SJSA1 (cell line): Measurements from ENCODE around the gene EXOC4. TPM values are rescaled to one million over a fixed set of nuclear protein-coding genes. Genes with fewer than 3 reads are reported as not detected.

ENCODE experiments used
- DNase-seq, 2 experiments: peaks; one replicate each; pipeline ENCODE4 v3.0.0-alpha.2; 2015 to 2020; ENCODE audit warnings: low spot score in 2 of 2, low read depth in 1 of 2
- H3K27ac ChIP-seq: fragments of 250-450 bp; sonication (Bioruptor Pico); 2 replicates; pipeline ENCODE4 v1.5.1; 2020; ENCODE audit warnings: mild to moderate bottlenecking, moderate library complexity
- H3K27me3 ChIP-seq: fragments of 250-450 bp; sonication (Bioruptor Pico); replicated peaks from 2 replicates; pipeline ENCODE4 v1.5.1; 2020; ENCODE audit warnings: mild to moderate bottlenecking, moderate library complexity
- H3K36me3 ChIP-seq: fragments of 250-450 bp; sonication (Bioruptor Pico); 2 replicates; pipeline ENCODE4 v1.5.1; 2020; ENCODE audit warnings: mild to moderate bottlenecking
- H3K4me1 ChIP-seq: fragments of 250-450 bp; sonication (Bioruptor Pico); replicated peaks from 2 replicates; pipeline ENCODE4 v1.6.1; 2021; ENCODE audit warnings: mild to moderate bottlenecking
- H3K4me3 ChIP-seq: fragments of 250-450 bp; sonication (Bioruptor Pico); 2 replicates; pipeline ENCODE4 v1.5.1; 2020; ENCODE audit warnings: mild to moderate bottlenecking
- H3K9me3 ChIP-seq: fragments of 250-450 bp; sonication (Bioruptor Pico); replicated peaks from 2 replicates; pipeline ENCODE4 v1.5.1; 2020; ENCODE audit warnings: mild to moderate bottlenecking
- total RNA-seq: library from RNA; depleted of rRNA; stranded (reverse); fragments of >200 nt; shearing (Covaris generic); gene quantifications from 2 replicates; pipeline ENCODE4 v1.2.3, GENCODE V29; 2014

Gene EXOC4
- total RNA-seq, 1 experiment from 2014 or later, result 38.5 TPM

DNA sequence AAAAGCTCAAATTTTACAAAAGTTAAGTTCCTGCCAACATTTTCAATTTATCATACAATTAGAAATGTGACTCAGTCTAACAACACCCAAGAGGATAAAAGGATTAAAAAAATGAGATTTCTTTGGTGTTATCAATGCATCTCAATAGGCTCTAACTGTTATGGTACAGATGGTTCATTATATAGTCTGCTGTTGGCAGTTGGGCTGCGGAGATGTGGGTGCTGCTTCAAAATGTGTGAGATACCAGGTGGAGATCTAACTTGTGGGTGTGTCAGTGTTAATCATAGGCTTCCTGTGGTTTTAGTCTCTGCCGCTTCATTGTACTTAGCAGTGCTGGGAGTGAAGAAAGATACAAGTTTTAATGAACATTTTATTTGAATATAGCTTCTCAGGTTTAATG is 231.2 kb downstream of the EXOC4 start:
- Histone ChIP-seq H3K27ac (no peak overlapping the region), H3K9me3 (no peaks in the 10 kb centered on the region)
- no peak for DNase-seq

DNA sequence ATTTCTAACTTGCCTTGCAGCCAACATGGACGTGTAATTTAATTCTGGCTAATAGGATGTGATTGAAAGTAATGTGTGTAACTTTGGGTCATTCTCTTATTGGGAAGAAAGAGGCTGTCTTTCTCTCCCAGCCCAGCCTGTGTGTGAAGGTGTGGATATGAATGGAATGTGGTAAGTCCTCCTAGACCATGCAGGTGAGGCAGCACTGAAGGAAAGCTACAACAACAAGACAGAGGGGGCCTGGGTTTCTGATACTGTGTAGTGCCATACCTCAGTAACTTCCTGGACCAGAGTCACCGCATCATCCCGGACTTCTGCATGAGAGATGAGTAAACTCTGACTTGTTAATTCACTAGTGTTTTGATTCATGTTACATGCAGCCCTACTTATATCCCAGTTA is 237.0 kb downstream of the EXOC4 start:
- no peak overlapping the region for H3K4me3 ChIP-seq
- no peaks in the 10 kb centered on the region for H3K4me1 ChIP-seq
- H3K36me3 ChIP-seq, result no peaks in the 10 kb centered on the region
- H3K27me3 ChIP-seq, result no peaks in the 10 kb centered on the region
- H3K27ac ChIP-seq, result no peak overlapping the region
- DNase-seq, result no peak
- no peaks in the 10 kb centered on the region for H3K9me3 ChIP-seq

More for the DNA sequence above, 231.2 kb downstream of the EXOC4 start:
- Histone ChIP-seq H3K4me1 (0 out of 2 replicates have a peak, but pooled peaks cover 5% of the 10 kb centered on the region), H3K4me3 (no peak overlapping the region), H3K36me3 (no peaks in the 10 kb centered on the region), H3K27me3 (no peaks in the 10 kb centered on the region)

DNA sequence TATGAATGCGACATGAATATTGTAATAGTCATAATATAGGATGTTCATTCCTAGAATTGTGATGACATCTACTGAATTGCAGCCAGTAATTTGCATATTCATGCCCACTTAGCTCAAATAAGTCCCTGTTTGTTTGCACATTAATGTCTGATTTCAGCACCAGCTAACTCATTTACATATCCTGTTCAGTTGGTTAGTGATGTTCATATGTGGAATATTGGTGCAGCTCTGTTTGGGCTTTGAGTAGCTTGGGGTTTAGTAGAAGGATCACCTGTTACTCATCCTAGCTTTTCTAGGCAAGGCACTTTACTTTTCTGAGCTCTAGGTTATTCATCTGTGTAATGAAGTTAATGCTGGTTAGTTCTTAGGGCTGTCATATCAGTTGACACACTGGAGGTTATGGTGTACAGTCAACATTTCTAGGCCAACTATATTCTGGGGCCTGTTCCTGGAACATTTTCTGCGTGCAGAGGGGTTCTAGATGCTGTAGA is 238.4 kb downstream of the EXOC4 start:
- H3K9me3 ChIP-seq, result no peaks in the 10 kb centered on the region
- H3K27me3 ChIP-seq, result no peaks in the 10 kb centered on the region
- H3K4me1 ChIP-seq, result no peaks in the 10 kb centered on the region
- H3K4me3 ChIP-seq, result no peak overlapping the region
- H3K27ac ChIP-seq, result no peak overlapping the region
- H3K36me3 ChIP-seq, result no peaks in the 10 kb centered on the region
- no peak for DNase-seq

DNA sequence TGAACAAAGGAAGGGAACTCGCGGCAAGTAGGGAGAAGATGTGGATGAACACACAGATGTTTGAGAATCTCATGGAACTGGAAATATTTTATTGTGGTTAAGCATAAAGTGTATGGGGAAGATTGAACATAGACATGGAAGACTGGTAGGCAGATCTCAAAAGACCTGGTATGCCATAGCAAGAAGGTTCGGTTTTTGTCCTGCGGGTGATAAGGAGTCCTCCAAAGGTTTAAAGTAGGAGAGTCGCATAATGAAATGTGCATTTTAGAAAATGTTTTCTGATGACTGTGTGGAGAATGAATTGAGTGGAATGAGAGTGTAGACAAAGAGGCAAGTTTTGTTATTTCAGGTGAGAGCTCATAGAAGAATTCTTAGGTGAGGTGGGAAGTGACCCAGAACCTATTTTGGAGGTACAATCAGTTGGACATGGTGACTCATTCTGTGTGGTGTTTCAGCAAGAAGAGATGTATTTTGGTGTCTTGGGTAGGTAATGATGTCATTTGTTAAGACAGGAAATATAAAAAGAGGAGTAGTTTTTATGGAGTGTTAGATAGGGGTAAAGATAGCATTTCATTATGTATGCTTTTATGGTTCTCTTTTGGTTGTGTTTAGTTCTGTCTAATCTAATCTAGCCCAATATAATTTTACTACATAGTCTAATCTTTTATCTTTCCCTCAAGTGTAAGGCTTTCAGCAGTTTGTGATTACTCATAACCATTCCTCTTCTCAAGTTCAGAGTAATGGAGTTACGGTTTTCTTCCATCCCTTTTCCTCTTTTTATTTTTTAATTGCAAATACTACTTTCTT is 239.2 kb downstream of the EXOC4 start:
- Histone ChIP-seq H3K27me3 (no peaks in the 10 kb centered on the region), H3K36me3 (no peaks in the 10 kb centered on the region), H3K27ac (no peak overlapping the region), H3K9me3 (no peaks in the 10 kb centered on the region), H3K4me1 (no peaks in the 10 kb centered on the region), H3K4me3 (no peak overlapping the region)
- no peak for DNase-seq

DNA sequence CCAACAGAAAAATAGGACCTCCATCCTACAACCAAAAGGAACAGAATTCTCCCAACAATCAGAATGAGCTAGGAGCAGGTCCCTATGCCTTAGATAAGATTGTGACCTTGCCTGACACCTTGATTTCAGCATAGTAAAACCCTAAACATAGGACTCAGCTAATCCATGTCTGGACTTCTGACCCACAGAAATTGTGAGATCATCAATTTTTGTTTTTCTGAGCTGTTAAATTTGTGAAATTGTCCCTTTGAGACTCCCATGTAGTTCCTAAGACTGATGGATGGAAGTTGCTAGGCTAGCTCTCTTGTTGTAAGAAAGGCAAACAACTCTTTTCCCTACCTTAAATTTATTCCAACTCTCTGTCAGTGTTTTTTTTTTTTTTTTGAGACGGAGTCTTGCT is 244.2 kb downstream of the EXOC4 start:
- no peak for DNase-seq

DNA sequence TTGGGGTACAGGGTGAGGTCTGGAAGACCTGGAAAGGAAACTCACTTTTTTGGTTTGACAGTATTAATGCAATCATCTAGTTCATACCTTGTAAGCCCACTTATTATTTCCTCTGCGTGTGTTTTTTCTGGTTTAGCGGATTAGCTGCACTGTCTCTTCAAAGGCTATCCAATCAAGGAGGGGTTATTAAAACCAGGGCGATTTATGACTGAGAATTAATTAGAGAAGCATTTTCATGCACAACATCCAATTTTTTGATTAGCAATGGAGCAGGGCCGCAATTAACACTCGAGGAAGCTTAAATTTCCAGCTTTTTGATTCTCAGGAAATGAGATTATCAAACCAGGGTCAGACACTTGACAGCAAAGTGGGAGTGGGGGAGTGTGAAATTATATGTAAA is 248.9 kb downstream of the EXOC4 start:
- Histone ChIP-seq H3K9me3 (no peaks in the 10 kb centered on the region), H3K27me3 (no peaks in the 10 kb centered on the region), H3K4me1 (no peaks in the 10 kb centered on the region; the same call in 1 of the 2 replicates), H3K36me3 (no peaks in the 10 kb centered on the region), H3K27ac (no peak overlapping the region), H3K4me3 (no peak overlapping the region)
- DNase-seq, result no peak

More for the DNA sequence above, 244.2 kb downstream of the EXOC4 start:
- Histone ChIP-seq H3K4me1 (no peaks in the 10 kb centered on the region), H3K27ac (no peak overlapping the region), H3K4me3 (no peak overlapping the region), H3K27me3 (no peaks in the 10 kb centered on the region), H3K9me3 (no peaks in the 10 kb centered on the region), H3K36me3 (no peaks in the 10 kb centered on the region)

DNA sequence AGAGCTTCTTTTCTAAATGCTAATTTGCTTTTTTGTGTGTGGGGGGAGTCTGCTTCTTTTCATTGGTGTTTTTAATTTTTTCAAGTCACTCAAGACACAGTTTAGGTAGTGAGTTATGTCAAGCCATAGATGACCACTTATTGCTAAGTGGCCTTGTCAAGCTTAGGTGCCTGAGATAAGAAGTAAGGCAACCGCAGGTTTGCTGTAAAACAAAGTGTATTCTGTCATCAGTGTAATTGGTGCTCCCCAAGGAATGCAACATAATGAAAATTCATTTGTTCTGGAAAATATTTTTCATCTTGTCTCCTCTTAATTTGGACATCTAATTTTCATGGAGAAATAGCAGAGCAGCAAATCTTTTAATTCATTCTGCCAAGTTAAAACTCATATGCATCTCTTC is 249.6 kb downstream of the EXOC4 start:
- H3K4me1 ChIP-seq, result no peaks in the 10 kb centered on the region; the same call in 1 of the 2 replicates
- no peak overlapping the region for H3K27ac ChIP-seq
- DNase-seq, result no peak
- no peaks in the 10 kb centered on the region for H3K9me3 ChIP-seq
- no peaks in the 10 kb centered on the region for H3K36me3 ChIP-seq
- no peaks in the 10 kb centered on the region for H3K27me3 ChIP-seq
- H3K4me3 ChIP-seq, result no peak overlapping the region

DNA sequence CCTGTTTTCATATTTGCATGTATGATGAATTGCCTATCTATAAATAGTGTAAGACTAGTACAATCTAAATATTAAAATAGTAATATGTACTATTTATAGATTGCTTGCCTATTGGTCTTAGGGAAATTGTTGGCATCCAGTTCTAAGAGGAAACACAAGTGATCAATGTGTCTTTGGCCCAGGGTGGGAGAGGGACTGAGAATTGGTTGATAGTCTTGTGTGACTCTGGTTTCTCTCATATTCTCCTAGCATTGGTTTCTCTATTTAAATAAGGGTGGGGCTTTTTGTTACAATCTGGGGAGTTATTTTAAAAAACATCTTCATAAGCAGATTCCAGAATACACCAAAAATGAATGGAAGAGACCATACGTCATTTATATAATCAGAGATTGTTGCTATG is 250.1 kb downstream of the EXOC4 start:
- DNase-seq, result no peak
- no peak overlapping the region for H3K4me3 ChIP-seq
- no peaks in the 10 kb centered on the region for H3K9me3 ChIP-seq
- no peak overlapping the region for H3K27ac ChIP-seq
- H3K4me1 ChIP-seq, result no peaks in the 10 kb centered on the region; the same call in 1 of the 2 replicates
- no peaks in the 10 kb centered on the region for H3K27me3 ChIP-seq
- H3K36me3 ChIP-seq, result no peaks in the 10 kb centered on the region

DNA sequence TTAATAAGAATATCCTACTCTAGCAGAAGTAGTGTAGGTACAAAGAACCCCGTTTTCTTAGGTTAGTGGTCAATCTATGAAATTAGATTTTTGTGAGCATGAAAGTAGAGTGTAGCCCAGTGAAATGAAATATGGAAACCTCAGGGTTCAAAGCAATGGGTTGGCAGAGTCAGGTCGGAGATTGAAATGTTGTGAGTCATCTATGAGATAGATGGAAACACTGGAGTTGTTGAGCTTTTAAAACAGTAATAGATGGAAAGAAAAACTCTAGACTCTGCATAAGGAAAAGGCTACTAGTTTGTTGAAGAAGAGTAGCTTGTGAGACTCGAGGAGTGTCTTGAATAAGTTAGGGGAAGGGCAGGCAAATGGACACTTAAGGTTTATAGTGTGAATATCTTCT is 251.9 kb downstream of the EXOC4 start:
- no peak for DNase-seq
- no peak overlapping the region for H3K4me3 ChIP-seq
- H3K9me3 ChIP-seq, result no peaks in the 10 kb centered on the region
- H3K36me3 ChIP-seq, result no peaks in the 10 kb centered on the region
- no peak overlapping the region for H3K27ac ChIP-seq
- H3K27me3 ChIP-seq, result no peaks in the 10 kb centered on the region
- no peaks in the 10 kb centered on the region; the same call in 1 of the 2 replicates for H3K4me1 ChIP-seq

DNA sequence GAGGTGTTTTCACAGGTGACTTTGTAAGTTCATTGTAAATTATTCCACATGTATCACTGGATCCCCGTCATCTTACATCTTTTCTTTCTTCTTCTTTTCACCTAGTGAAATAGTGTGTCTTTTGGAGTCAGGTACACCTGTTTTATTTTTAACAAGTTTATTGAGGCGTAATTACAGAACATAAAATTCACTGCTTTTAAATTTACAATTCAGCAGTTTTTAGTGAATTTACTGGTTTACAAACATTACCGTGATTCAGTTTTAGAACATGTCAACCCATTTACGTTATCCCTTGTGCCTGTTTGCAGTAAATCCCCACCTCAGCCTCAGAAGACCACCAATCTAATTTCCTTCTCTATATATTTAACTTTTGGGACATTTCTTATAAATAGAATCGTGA is 256.9 kb downstream of the EXOC4 start:
- no peak for DNase-seq
- no peak overlapping the region for H3K27ac ChIP-seq
- H3K36me3 ChIP-seq, result no peaks in the 10 kb centered on the region

DNA sequence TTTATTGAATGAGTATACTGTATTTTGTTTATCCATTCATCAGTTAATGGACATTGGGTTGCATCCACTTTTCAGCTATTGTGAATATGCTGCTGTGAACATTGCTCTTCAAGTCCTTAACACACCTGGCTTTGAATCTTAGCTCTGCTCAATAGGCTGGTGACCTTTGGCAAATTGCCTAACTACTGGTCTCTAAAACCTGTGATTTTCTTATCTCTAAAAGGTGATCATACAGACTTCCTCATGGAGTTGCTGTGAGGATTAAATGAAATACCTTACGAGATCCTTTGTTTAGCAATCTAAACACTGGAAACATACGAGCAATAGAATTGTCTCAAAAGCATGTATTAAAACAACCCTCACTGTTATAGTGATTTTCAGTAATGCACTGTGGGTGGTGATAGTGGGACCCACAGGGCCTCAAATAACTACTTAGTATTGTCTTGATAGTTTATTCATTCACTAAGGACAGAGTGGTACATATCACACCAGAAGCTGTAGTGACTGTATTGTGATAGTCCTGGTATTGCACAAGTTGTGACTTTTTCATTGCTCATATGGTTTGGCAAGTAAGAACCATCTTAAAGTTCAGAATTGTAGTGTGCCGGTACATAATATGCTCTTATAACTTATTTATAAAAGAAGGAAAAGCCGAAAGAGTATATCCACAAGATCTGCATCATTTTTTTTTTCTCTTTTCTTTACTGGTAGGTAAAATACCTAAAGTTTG is 257.6 kb downstream of the EXOC4 start:
- H3K4me1 ChIP-seq, result peaks cover 25% of the 10 kb centered on the region
- H3K4me3 ChIP-seq, result no peak overlapping the region
- no peak for DNase-seq
- no peaks in the 10 kb centered on the region for H3K36me3 ChIP-seq
- H3K9me3 ChIP-seq, result no peaks in the 10 kb centered on the region
- H3K27ac ChIP-seq, result no peak overlapping the region
- H3K27me3 ChIP-seq, result no peaks in the 10 kb centered on the region

More for the DNA sequence above, 256.9 kb downstream of the EXOC4 start:
- peaks cover 25% of the 10 kb centered on the region for H3K4me1 ChIP-seq
- no peak overlapping the region for H3K4me3 ChIP-seq
- no peaks in the 10 kb centered on the region for H3K27me3 ChIP-seq
- no peaks in the 10 kb centered on the region for H3K9me3 ChIP-seq

DNA sequence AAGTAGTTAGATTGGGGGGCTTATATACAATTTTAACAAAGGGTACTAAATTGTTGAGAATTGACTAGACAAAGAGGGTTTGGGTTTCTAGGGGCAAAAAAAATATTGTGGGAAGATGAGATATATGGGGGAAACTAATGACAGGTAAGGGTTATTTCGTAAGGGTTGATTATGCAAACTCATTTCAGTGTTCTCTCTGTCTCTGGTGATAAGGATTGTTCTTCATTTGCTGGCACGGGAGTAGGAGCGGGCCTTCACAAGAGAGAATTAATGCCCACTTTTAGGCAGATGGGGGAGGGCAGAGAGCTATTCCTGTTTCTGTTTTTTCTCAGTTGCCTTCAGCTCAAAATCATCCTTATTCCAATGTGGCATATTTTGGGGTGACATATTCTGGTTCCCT is 258.4 kb downstream of the EXOC4 start:
- Histone ChIP-seq H3K36me3 (no peaks in the 10 kb centered on the region), H3K4me3 (no peak overlapping the region), H3K4me1 (peaks cover 25% of the 10 kb centered on the region), H3K27me3 (no peaks in the 10 kb centered on the region), H3K27ac (no peak overlapping the region), H3K9me3 (no peaks in the 10 kb centered on the region)
- no peak for DNase-seq

DNA sequence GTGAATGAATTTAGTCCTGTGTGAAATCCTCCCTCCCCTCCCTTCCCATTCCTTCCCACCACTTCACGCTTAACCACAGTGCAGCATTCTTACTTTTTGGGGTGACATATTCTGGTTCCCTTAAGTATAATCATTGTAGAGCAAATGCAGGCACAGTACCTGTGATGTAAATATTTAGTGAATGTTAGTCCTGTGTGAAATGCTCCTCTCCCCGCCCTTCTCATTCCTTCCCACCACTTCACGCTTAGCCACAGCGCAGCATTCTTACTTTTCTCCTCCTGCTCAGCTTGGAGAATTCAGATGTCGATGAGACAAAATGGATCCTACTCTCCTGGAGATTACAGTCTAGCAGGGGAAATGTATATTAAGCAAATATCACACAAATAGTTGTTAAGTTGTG is 258.8 kb downstream of the EXOC4 start:
- Histone ChIP-seq H3K4me3 (no peak overlapping the region), H3K27me3 (no peaks in the 10 kb centered on the region), H3K9me3 (no peaks in the 10 kb centered on the region), H3K36me3 (no peaks in the 10 kb centered on the region), H3K4me1 (peaks cover 25% of the 10 kb centered on the region), H3K27ac (no peak overlapping the region)
- DNase-seq, result no peak

DNA sequence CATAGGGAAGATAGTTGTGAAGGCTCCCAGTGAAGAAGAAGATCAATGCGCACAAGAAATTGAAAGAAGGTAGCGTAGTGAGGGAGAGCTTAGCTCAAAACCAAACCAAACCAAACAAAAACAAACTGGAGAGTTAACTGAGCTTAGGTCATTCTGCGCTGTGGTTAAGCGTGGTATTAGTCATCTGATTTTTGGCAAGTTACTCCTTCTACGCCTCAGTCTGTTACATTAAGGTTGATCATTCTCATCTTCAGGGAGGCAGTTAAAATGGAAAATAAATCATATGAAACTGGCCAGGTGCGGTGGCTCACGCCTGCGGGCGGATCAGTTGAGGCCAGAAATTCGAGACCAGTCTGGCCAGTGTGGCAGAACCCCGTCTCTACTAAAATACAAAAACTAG is 259.7 kb downstream of the EXOC4 start:
- Histone ChIP-seq H3K9me3 (no peaks in the 10 kb centered on the region), H3K36me3 (no peaks in the 10 kb centered on the region), H3K4me1 (peaks cover 25% of the 10 kb centered on the region), H3K27me3 (no peaks in the 10 kb centered on the region), H3K27ac (no peak overlapping the region), H3K4me3 (no peak overlapping the region)
- peak; percentile 56 to 78 for DNase-seq
